Colonic mucosa (tissue), 4 donors: ENCODE results near the gene CAMK1D. TPM values are rescaled to one million over a fixed set of nuclear protein-coding genes. Genes with fewer than 3 reads are reported as not detected.

Experiments used
- DNase-seq: peaks from one replicate; pipeline ENCODE4 v3.0.0-alpha.2; 2020
- H3K27ac ChIP-seq: fragments of 200-600 bp; one replicate; pipeline ENCODE4 v1.8.0; 2021
- H3K27me3 ChIP-seq: fragments of 200-600 bp; one replicate; pipeline ENCODE4 v1.8.0; 2021
- H3K36me3 ChIP-seq: fragments of 200-600 bp; one replicate; pipeline ENCODE4 v1.8.0; 2021
- H3K4me1 ChIP-seq: fragments of 200-600 bp; one replicate; pipeline ENCODE4 v1.8.0; 2021; ENCODE audit warnings: mild to moderate bottlenecking
- H3K4me3 ChIP-seq: fragments of 200-600 bp; one replicate; pipeline ENCODE4 v1.8.0; 2021
- H3K9ac ChIP-seq, 2 donors: one replicate each; pipeline ENCODE4 v1.7.0; 2013; ENCODE audit warnings: control low read depth in 2 of 2, low read depth in 2 of 2, low read length in 2 of 2
- H3K9me3 ChIP-seq: fragments of 200-600 bp; one replicate; pipeline ENCODE4 v1.8.0; 2021
- intact Hi-C: fragments of 100-400 bp; cut with DNase I; formaldehyde crosslinking; loops from one replicate; pipeline ENCODE4 v1.14.1; 2022
- total RNA-seq, 2 donors: library from RNA; stranded (reverse); fragmentation: NEBNext Ultra II Directional in 1 of 2; extraction: Animal tissue kit (Norgen Biotek cat#: 25700) in 1 of 2; gene quantifications; one replicate each; pipeline ENCODE4 v1.2.1, GENCODE V29; 2021
- TF ChIP-seq, protein P1 (sequence below): fragments of 200-600 bp; IDR thresholded peaks from one replicate; pipeline ENCODE4 v1.8.0; 2022; ENCODE audit warnings: antibody characterized with exemption, mild to moderate bottlenecking
- donor health status: healthy.
- donor health status: DM: no; HTN: no; CAD: no.
- donor health status: DM: no; HTN: no; CAD: no.

Gene CAMK1D
- total RNA-seq, 2 donors from 2014 or later: 21.3 to 29.7 TPM

DNA sequence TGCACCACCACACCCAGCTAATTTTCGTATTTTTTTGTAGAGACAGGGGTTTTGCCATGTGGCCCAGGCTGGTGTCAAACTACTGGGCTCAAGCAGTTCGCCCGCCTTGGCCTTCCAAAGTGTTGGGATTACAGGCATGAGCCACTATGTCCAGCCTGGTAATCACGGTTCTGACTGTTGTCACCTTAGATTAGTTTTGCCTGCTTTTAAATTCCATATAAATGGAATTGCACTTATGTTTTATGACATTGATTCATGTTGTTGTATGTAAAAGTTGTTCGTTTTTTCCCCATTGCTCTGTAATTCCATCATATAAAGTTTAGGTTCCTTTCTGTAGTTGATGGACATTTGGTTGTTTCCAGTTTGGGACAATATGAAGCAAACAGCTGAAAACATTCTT lies 106.0 kb downstream of the CAMK1D start:
- H3K4me3 ChIP-seq: no peak overlapping the region
- H3K27me3 ChIP-seq: no peaks in the 10 kb centered on the region
- peak overlapping the region in 1 of 2 donors; percentile 23 for H3K9ac ChIP-seq
- DNase-seq: no peak
- H3K4me1 ChIP-seq: peaks cover 9% of the 10 kb centered on the region
- H3K9me3 ChIP-seq: no peaks in the 10 kb centered on the region
- H3K27ac ChIP-seq: peak overlapping the region; percentile 75
- intact Hi-C loops: no loop called here
- TF ChIP-seq, protein P1, sequence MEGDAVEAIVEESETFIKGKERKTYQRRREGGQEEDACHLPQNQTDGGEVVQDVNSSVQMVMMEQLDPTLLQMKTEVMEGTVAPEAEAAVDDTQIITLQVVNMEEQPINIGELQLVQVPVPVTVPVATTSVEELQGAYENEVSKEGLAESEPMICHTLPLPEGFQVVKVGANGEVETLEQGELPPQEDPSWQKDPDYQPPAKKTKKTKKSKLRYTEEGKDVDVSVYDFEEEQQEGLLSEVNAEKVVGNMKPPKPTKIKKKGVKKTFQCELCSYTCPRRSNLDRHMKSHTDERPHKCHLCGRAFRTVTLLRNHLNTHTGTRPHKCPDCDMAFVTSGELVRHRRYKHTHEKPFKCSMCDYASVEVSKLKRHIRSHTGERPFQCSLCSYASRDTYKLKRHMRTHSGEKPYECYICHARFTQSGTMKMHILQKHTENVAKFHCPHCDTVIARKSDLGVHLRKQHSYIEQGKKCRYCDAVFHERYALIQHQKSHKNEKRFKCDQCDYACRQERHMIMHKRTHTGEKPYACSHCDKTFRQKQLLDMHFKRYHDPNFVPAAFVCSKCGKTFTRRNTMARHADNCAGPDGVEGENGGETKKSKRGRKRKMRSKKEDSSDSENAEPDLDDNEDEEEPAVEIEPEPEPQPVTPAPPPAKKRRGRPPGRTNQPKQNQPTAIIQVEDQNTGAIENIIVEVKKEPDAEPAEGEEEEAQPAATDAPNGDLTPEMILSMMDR: no peak
- no peaks in the 10 kb centered on the region for H3K36me3 ChIP-seq

DNA sequence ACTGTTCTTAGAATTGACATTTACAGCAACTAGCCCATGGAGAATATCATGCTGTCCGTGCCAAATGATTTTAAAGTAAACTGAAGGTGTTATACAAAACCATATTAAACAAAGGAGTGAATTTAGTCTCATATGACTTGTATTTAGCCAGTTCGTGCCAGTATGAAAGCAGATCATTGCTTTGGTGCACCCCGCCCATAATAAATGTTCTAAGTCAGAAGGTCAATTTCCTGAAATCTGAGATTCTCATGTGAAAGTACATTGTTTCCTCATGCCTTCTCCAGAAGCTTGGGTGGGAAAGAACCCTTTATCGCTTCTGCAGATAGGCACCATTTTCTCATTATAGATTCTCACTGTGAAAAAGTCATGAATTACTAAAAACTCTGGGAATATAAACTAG lies 106.4 kb downstream of the CAMK1D start:
- H3K9ac ChIP-seq: no peak overlapping the region
- peak; percentile 49 for DNase-seq
- intact Hi-C loops: no loop called here
- H3K27ac ChIP-seq: peak overlapping the region; percentile 75
- H3K9me3 ChIP-seq: no peaks in the 10 kb centered on the region
- H3K4me3 ChIP-seq: no peak overlapping the region
- H3K27me3 ChIP-seq: no peaks in the 10 kb centered on the region
- peaks cover 9% of the 10 kb centered on the region for H3K4me1 ChIP-seq
- TF ChIP-seq, protein P1: no peak
- no peaks in the 10 kb centered on the region for H3K36me3 ChIP-seq

- TF ChIP-seq, protein P1: no peak
- no peaks in the 10 kb centered on the region for H3K9me3 ChIP-seq
- no peak overlapping the region for H3K9ac ChIP-seq
- intact Hi-C loops: no loop called here
- H3K27ac ChIP-seq: no peak overlapping the region
- no peaks in the 10 kb centered on the region for H3K36me3 ChIP-seq
- no peak overlapping the region for H3K4me3 ChIP-seq
- no peak for DNase-seq
- peaks cover 9% of the 10 kb centered on the region for H3K4me1 ChIP-seq
- H3K27me3 ChIP-seq: no peaks in the 10 kb centered on the region
Measured at GRCh38 chr10:12459340-12459739, 110.0 kb downstream of the CAMK1D start.

DNA sequence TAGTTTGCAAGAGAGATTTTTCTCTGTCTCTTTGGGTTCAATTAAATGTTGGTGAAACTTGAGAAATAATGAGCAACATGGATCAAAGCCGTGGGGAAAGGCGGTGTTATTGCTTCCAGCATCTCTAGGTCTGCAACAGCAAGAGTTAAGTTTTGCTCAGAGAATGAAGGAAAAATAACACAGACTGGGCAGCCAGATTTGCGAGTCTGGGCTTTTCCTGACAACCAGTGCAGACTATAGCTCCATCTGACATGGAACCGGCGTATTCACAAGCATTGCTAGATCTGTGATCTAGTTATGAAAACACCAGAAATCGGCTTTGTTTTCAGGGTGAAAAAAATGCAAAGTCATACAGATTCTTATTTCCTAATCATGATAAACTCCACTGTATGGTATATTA lies 110.4 kb downstream of the CAMK1D start:
- Histone ChIP-seq H3K4me3 (no peak overlapping the region), H3K9me3 (no peaks in the 10 kb centered on the region), H3K36me3 (no peaks in the 10 kb centered on the region), H3K4me1 (peaks cover 9% of the 10 kb centered on the region), H3K9ac (no peak overlapping the region), H3K27me3 (no peaks in the 10 kb centered on the region), H3K27ac (no peak overlapping the region)
- TF ChIP-seq, protein P1: no peak
- intact Hi-C loops: no loop called here
- DNase-seq: no peak

GRCh38 chr10:12463459-12463838 lies 114.1 kb downstream of the CAMK1D start:
- Histone ChIP-seq H3K36me3 (no peaks in the 10 kb centered on the region), H3K9ac (no peak overlapping the region), H3K4me1 (no peaks in the 10 kb centered on the region), H3K9me3 (no peaks in the 10 kb centered on the region), H3K27ac (no peak overlapping the region), H3K27me3 (no peaks in the 10 kb centered on the region), H3K4me3 (no peak overlapping the region)
- TF ChIP-seq, protein P1: no peak
- intact Hi-C loops: no loop called here
- no peak for DNase-seq
